ENCODE measurements around the gene PPFIA2. TPM values are rescaled to one million over a fixed set of nuclear protein-coding genes. Genes with fewer than 3 reads are reported as not detected.

The PPFIA2 gene
- total RNA-seq, 4 donors from 2014 or later, result 0.13 to 2.9 (median 0.76) TPM

DNA sequence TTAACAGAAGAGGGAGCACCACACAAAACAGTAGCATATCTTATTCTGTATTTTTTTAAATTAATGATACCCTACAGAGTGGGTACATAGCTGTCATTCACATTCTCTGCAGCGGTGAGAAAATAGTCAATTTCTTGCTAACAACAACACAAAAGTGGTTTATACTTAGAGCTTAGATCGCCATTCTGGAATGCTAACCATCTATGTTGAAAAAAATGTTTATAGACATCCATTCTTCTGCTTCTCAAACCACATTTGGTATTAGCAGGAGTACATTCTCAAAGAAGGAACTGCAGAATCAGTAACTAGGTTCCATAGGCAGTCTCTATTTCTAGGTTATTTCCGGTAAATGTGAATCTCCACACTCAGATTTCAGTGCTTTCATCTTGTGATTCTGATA, 185.9 kb downstream of the PPFIA2 start:
- no peak overlapping the region for H3K4me3 ChIP-seq
- H3K9me3 ChIP-seq, result no peaks in the 10 kb centered on the region
- H3K27me3 ChIP-seq, result no peaks in the 10 kb centered on the region
- DNase-seq (ENCODE audit: extremely low spot score), result no peak
- H3K36me3 ChIP-seq, result no peaks in the 10 kb centered on the region
- 55% methylated on average over 3 of the region's 3 CpGs for WGBS
- no peak overlapping the region for H3K27ac ChIP-seq (replicated peaks in 1 of 4)
- H3K4me1 ChIP-seq, result peaks cover 0 to 7% (median 0%) of the 10 kb centered on the region in 4 donors
- TF ChIP-seq, protein P1, sequence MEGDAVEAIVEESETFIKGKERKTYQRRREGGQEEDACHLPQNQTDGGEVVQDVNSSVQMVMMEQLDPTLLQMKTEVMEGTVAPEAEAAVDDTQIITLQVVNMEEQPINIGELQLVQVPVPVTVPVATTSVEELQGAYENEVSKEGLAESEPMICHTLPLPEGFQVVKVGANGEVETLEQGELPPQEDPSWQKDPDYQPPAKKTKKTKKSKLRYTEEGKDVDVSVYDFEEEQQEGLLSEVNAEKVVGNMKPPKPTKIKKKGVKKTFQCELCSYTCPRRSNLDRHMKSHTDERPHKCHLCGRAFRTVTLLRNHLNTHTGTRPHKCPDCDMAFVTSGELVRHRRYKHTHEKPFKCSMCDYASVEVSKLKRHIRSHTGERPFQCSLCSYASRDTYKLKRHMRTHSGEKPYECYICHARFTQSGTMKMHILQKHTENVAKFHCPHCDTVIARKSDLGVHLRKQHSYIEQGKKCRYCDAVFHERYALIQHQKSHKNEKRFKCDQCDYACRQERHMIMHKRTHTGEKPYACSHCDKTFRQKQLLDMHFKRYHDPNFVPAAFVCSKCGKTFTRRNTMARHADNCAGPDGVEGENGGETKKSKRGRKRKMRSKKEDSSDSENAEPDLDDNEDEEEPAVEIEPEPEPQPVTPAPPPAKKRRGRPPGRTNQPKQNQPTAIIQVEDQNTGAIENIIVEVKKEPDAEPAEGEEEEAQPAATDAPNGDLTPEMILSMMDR (IDR thresholded peaks at IDR 0.05), result no peak
- TF ChIP-seq POLR2AphosphoS5 (IDR thresholded peaks at IDR 0.05) (no peak), POLR2A (IDR thresholded peaks at IDR 0.05; ENCODE audit: low read depth) (no peak), EP300 (IDR thresholded peaks at IDR 0.05) (no peak)
- intact Hi-C loops (cut with DNase I), result no loop called here

GRCh38 chr12:81572411-81572810, 186.7 kb downstream of the PPFIA2 start:
- TF ChIP-seq POLR2AphosphoS5 (IDR thresholded peaks at IDR 0.05) (no peak), EP300 (IDR thresholded peaks at IDR 0.05) (no peak), POLR2A (IDR thresholded peaks at IDR 0.05; ENCODE audit: low read depth) (no peak)
- TF ChIP-seq, protein P1 (IDR thresholded peaks at IDR 0.05), result no peak
- WGBS, result 80% methylated on average over 1 of the region's 1 CpG
- Histone ChIP-seq H3K36me3 (no peaks in the 10 kb centered on the region), H3K4me1 (peaks cover 0 to 7% (median 0%) of the 10 kb centered on the region in 4 donors), H3K9me3 (no peaks in the 10 kb centered on the region), H3K27me3 (no peaks in the 10 kb centered on the region), H3K4me3 (no peak overlapping the region), H3K27ac (replicated peaks in 1 of 4) (no peak overlapping the region)
- intact Hi-C loops (cut with DNase I), result no loop called here
- DNase-seq (ENCODE audit: extremely low spot score), result no peak

GRCh38 chr12:81570234-81570633, 188.9 kb downstream of the PPFIA2 start:
- intact Hi-C loops (cut with DNase I), result no loop called here
- H3K9me3 ChIP-seq, result no peaks in the 10 kb centered on the region
- no peaks in the 10 kb centered on the region for H3K27me3 ChIP-seq
- H3K36me3 ChIP-seq, result no peaks in the 10 kb centered on the region
- H3K27ac ChIP-seq (replicated peaks in 1 of 4), result no peak overlapping the region
- no peak overlapping the region for H3K4me3 ChIP-seq
- TF ChIP-seq EP300 (IDR thresholded peaks at IDR 0.05) (no peak), POLR2AphosphoS5 (IDR thresholded peaks at IDR 0.05) (no peak), POLR2A (IDR thresholded peaks at IDR 0.05; ENCODE audit: low read depth) (no peak)
- TF ChIP-seq, protein P1 (IDR thresholded peaks at IDR 0.05), result no peak
- WGBS, result 57% methylated on average over 2 of the region's 2 CpGs
- DNase-seq (ENCODE audit: extremely low spot score), result no peak
- peaks cover 0 to 7% (median 0%) of the 10 kb centered on the region in 4 donors for H3K4me1 ChIP-seq

- TF ChIP-seq POLR2AphosphoS5 (IDR thresholded peaks at IDR 0.05), result no peak
- TF ChIP-seq EP300 (IDR thresholded peaks at IDR 0.05), result no peak
- no peak for TF ChIP-seq POLR2A (IDR thresholded peaks at IDR 0.05; ENCODE audit: low read depth)
- TF ChIP-seq, protein P1 (IDR thresholded peaks at IDR 0.05), result no peak
- H3K4me1 ChIP-seq, result no peaks in the 10 kb centered on the region
- no peaks in the 10 kb centered on the region for H3K27me3 ChIP-seq
- H3K9me3 ChIP-seq, result no peaks in the 10 kb centered on the region
- WGBS, result 98% methylated on average over 2 of the region's 2 CpGs
- no peak for DNase-seq (ENCODE audit: extremely low spot score)
- H3K4me3 ChIP-seq, result no peak overlapping the region
- no peaks in the 10 kb centered on the region for H3K36me3 ChIP-seq
- intact Hi-C loops (cut with DNase I), result no loop called here
- H3K27ac ChIP-seq (replicated peaks in 1 of 4), result no peak overlapping the region
Observed at GRCh38 chr12:81564237-81564636, 194.9 kb downstream of the PPFIA2 start.

- no peak for DNase-seq (ENCODE audit: extremely low spot score)
- 80% methylated on average over 1 of the region's 1 CpG for WGBS
- intact Hi-C loops (cut with DNase I), result no loop called here
Observed at GRCh38 chr12:81558031-81558430, 201.1 kb downstream of the PPFIA2 start.

More at GRCh38 chr12:81558031-81558430, 201.1 kb downstream of the PPFIA2 start:
- Histone ChIP-seq H3K36me3 (no peaks in the 10 kb centered on the region), H3K27me3 (no peaks in the 10 kb centered on the region), H3K4me1 (no peaks in the 10 kb centered on the region), H3K9me3 (no peaks in the 10 kb centered on the region), H3K4me3 (no peak overlapping the region), H3K27ac (replicated peaks in 1 of 4) (no peak overlapping the region)
- TF ChIP-seq POLR2AphosphoS5 (IDR thresholded peaks at IDR 0.05), result no peak

Data from esophagus muscularis mucosa (tissue), 4 donors.